Activated CD4-positive, CD25-positive, alpha-beta regulatory T cell treated with anti-CD3 and anti-CD28 coated beads, Interleukin-2, amount 50 U/mL, for 16 hours (primary cell): Measurements from ENCODE around the gene MTPN.

Experiments used
- DNase-seq: peaks from one replicate; pipeline ENCODE4 v3.0.0-alpha.2; 2020; ENCODE audit warnings: low read depth, low spot score

MTPN gene

GRCh38 chr7:135956393-135956792 is 20.8 kb downstream of the MTPN start:
- no peak for DNase-seq

- DNase-seq, result no peak
These were observed 26.2 kb downstream of the MTPN start for GRCh38 chr7:135950972-135951371.

GRCh38 chr7:135950429-135950828 is 26.7 kb downstream of the MTPN start:
- DNase-seq, result no peak

- no peak for DNase-seq
These were observed 30.7 kb downstream of the MTPN start for GRCh38 chr7:135946289-135947055.

GRCh38 chr7:135944753-135945152 is 32.4 kb downstream of the MTPN start:
- DNase-seq, result no peak

GRCh38 chr7:135943134-135943879 is 33.9 kb downstream of the MTPN start:
- no peak for DNase-seq

GRCh38 chr7:135942614-135943013 is 34.5 kb downstream of the MTPN start:
- no peak for DNase-seq

- DNase-seq, result no peak
These were observed 36.8 kb downstream of the MTPN start for GRCh38 chr7:135940077-135941075.

- DNase-seq, result no peak
These were observed 37.8 kb downstream of the MTPN start for GRCh38 chr7:135939261-135939812.

GRCh38 chr7:135938563-135938962 is 38.6 kb downstream of the MTPN start:
- DNase-seq, result no peak

GRCh38 chr7:135938086-135938485 is 39.1 kb downstream of the MTPN start:
- no peak for DNase-seq

- no peak for DNase-seq
These were observed 40.5 kb downstream of the MTPN start for GRCh38 chr7:135936497-135937217.

- no peak for DNase-seq
These were observed 42.5 kb downstream of the MTPN start for GRCh38 chr7:135934651-135935050.

GRCh38 chr7:135933509-135934188 is 43.5 kb downstream of the MTPN start:
- DNase-seq, result no peak

- no peak for DNase-seq
These were observed 45.0 kb downstream of the MTPN start for GRCh38 chr7:135932131-135932530.

- DNase-seq, result no peak
These were observed 46.3 kb downstream of the MTPN start for GRCh38 chr7:135930565-135931461.

GRCh38 chr7:135929722-135930141 is 47.4 kb downstream of the MTPN start:
- DNase-seq, result no peak

GRCh38 chr7:135929249-135929648 is 47.9 kb downstream of the MTPN start:
- no peak for DNase-seq

- DNase-seq, result no peak
These were observed 49.0 kb downstream of the MTPN start for GRCh38 chr7:135928136-135928535.
